ENCODE results near the gene PLXNA1. TPM values are rescaled to one million over a fixed set of nuclear protein-coding genes. Genes with fewer than 3 reads are reported as not detected.

The PLXNA1 gene
- total and polyA plus RNA-seq, 10 of the 15 experiments (the other 5 are each of a cell fraction or from before 2014, with no cell fraction given), result 0.03 to 16.4 (median 2.5) TPM

- TF ChIP-seq ELK1 (IDR thresholded peaks at IDR 0.05; ENCODE audit: low read depth, low read length) (no peak), SKIL (IDR thresholded peaks at IDR 0.05; ENCODE audit: low read depth, poor library complexity, severe bottlenecking) (no peak), NR2C1 (IDR thresholded peaks at IDR 0.05) (no peak), CBX3 (IDR thresholded peaks at IDR 0.05; ENCODE audit: borderline replicate concordance, low read depth) (no peak), ESRRA (IDR thresholded peaks at IDR 0.05; ENCODE audit: low read length) (no peak), MYC (IDR thresholded peaks at IDR 0.05; ENCODE audit: insufficient read depth, insufficient read length, insufficient replicate concordance, low read length, severe bottlenecking) (no peak)
- TF ChIP-seq, protein P1, sequence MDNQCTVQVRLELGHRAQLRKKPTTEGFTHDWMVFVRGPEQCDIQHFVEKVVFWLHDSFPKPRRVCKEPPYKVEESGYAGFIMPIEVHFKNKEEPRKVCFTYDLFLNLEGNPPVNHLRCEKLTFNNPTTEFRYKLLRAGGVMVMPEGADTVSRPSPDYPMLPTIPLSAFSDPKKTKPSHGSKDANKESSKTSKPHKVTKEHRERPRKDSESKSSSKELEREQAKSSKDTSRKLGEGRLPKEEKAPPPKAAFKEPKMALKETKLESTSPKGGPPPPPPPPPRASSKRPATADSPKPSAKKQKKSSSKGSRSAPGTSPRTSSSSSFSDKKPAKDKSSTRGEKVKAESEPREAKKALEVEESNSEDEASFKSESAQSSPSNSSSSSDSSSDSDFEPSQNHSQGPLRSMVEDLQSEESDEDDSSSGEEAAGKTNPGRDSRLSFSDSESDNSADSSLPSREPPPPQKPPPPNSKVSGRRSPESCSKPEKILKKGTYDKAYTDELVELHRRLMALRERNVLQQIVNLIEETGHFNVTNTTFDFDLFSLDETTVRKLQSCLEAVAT (IDR thresholded peaks at IDR 0.05), result no peak
- POLR2A ChIA-PET, result interaction anchor here (0.6 kb wide), 1 partner anchor 45 kb away, joined by 4 read pairs; no protein-coding TSS in a partner anchor
- intact Hi-C loops (cut with micrococcal nuclease; ENCODE audit: unreplicated experiment) (no loop called here), in situ Hi-C loops (cut with MboI) (no loop called here)
- RAD21 ChIA-PET (ENCODE audit: unreplicated experiment), result no interaction called here
- Histone ChIP-seq H3K4me2 (ENCODE audit: control insufficient read depth, insufficient read depth) (no peak overlapping the region), H3K4me3 (no peak overlapping the region), H3K27ac (ENCODE audit: control insufficient read depth, insufficient read depth) (no peak overlapping the region), H3K36me3 (ENCODE audit: control insufficient read depth in 2 of 2, insufficient read depth in 2 of 2, low read length in 1 of 2) (no peaks in the 10 kb centered on the region; a peak in 2 of 4 replicates), H2AFZ (ENCODE audit: control insufficient read depth, low read depth, low read length) (no peak overlapping the region), H4K20me1 (ENCODE audit: control insufficient read depth, insufficient read depth) (no peaks in the 10 kb centered on the region), H3K9me3 (replicated peaks; ENCODE audit: control insufficient read depth, insufficient read depth, low read length) (no peaks in the 10 kb centered on the region), H3K79me2 (ENCODE audit: control insufficient read depth, insufficient read depth, low read length) (no peaks in the 10 kb centered on the region), H3K27me3 (replicated peaks in 1 of 2; ENCODE audit: control insufficient read depth in 2 of 2, insufficient read depth in 2 of 2, low read length in 1 of 2) (no peaks in the 10 kb centered on the region), H3K4me1 (ENCODE audit: control insufficient read depth, insufficient read depth, low read length) (peaks cover 27% of the 10 kb centered on the region), H3K9ac (ENCODE audit: control insufficient read depth, insufficient read depth, low read length) (no peak overlapping the region)
- ATAC-seq (no peak), DNase-seq (ENCODE audit: low read depth, low spot score) (no peak), FAIRE-seq (no peak)
- no TSS peak for BruUV-seq (replicated peaks)
- SMC1A ChIA-PET (ENCODE audit: uncharacterized antibody, unreplicated experiment), result no interaction called here
- CTCF ChIA-PET, result interaction anchor here (0.8 kb wide), 1 partner anchor 25 kb away, joined by 5 read pairs; the partner anchor contains the start of gene PLXNA1
- 71% methylated on average over 14 of the region's 14 CpGs for WGBS (ENCODE audit: insufficient coverage, insufficient replicate concordance, low lambda C conversion rate, missing lambda C conversion rate)
These were observed 24.9 kb upstream of the PLXNA1 start for GRCh38 chr3:126957776-126958637.
